ENCODE measurements around the gene FAM163B. TPM values are rescaled to one million over a fixed set of nuclear protein-coding genes. Genes with fewer than 3 reads are reported as not detected.

The FAM163B gene
- polyA plus RNA-seq, 1 of the 3 experiments (the other 2 are of a cell fraction): 0.05 TPM

GRCh38 chr9:133529874-133530273, 79.3 kb downstream of the FAM163B start (continued):
- TF ChIP-seq USF1 (IDR thresholded peaks at IDR 0.05; ENCODE audit: borderline replicate concordance, low read depth) (no peak), CTCF (IDR thresholded peaks at IDR 0.05) (no peak)

DNA sequence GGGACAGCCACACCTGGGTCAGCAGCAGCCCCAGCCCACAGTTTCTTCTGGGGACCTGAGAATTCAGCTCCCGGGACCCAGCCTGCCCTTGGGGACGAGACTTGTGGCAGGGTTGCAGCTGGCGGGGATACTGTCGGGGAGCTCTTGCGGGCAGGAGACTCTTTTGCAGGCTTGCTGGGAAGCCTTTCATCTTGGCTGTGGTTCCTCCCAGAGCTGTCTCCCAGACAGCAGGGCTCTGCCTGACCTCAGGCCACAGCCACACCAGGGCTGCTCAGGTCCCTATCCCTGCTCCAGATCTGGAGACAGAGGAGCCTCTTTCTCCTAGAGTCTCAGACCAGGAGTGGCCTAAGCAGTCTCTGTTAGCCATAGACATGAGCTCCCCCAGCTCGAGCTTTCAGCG, 79.7 kb downstream of the FAM163B start:
- H3K27me3 ChIP-seq (ENCODE audit: insufficient read depth): no peaks in the 10 kb centered on the region

More for the DNA sequence above, 79.7 kb downstream of the FAM163B start:
- Histone ChIP-seq H2AFZ (ENCODE audit: low read depth) (no peak overlapping the region), H3K79me2 (ENCODE audit: insufficient read depth) (no peaks in the 10 kb centered on the region), H3K9ac (no peak overlapping the region), H3K27ac (ENCODE audit: low read depth in 2 of 2, low read length in 1 of 2) (peak overlapping the region in 1 of 2 experiments; percentile 100; a peak in 2 of 4 replicates), H3K4me3 (ENCODE audit: low read depth in 2 of 2, low read length in 1 of 2) (no peak overlapping the region), H3F3A (replicated peaks; ENCODE audit: insufficient read depth) (no peaks in the 10 kb centered on the region), H3K9me3 (no peaks in the 10 kb centered on the region), H3K4me2 (no peak overlapping the region), H3K4me1 (ENCODE audit: control insufficient read depth in 1 of 2, insufficient read depth in 2 of 2, low read depth in 1 of 2, low read length in 1 of 2) (peaks cover 9 to 84% of the 10 kb centered on the region in 2 experiments; a peak in 3 of 4 replicates), H3K9me2 (no peaks in the 10 kb centered on the region), H3K36me3 (replicated peaks in 1 of 2; ENCODE audit: control insufficient read depth in 1 of 2, insufficient read depth in 2 of 2, low read length in 1 of 2) (no peaks in the 10 kb centered on the region), H4K20me1 (ENCODE audit: insufficient read depth) (no peaks in the 10 kb centered on the region)
- 76% methylated on average over 7 of the region's 7 CpGs for WGBS (ENCODE audit: low lambda C conversion rate)
- ChIA-PET POLR2A (interaction anchor here (0.9 to 10.7 kb wide), 6 partner anchors 16 to 208 kb away, joined by 3 to 150 read pairs (median 4); partner anchors contain the start of gene DBH), CTCF (interaction anchor here (0.8 to 5.8 kb wide), 5 partner anchors 14 to 208 kb away, joined by 3 to 51 read pairs (median 4); partner anchors contain the start of genes DBH and SARDH)
- DNase-seq: no peak
- TF ChIP-seq ELF1 (IDR thresholded peaks at IDR 0.05) (no peak), FOSL2 (IDR thresholded peaks at IDR 0.05; ENCODE audit: borderline replicate concordance, low read depth) (no peak), NRF1 (IDR thresholded peaks at IDR 0.05; ENCODE audit: low read depth, low read length) (no peak), GATA2 (CRISPR knock-in tag; IDR thresholded peaks at IDR 0.05) (no peak), RFX5 (IDR thresholded peaks at IDR 0.05; ENCODE audit: low read length) (no peak), USF1 (IDR thresholded peaks at IDR 0.05; ENCODE audit: borderline replicate concordance, low read depth) (no peak), TEAD4 (IDR thresholded peaks at IDR 0.05; ENCODE audit: borderline replicate concordance, insufficient read depth) (no peak), YY1 (IDR thresholded peaks at IDR 0.05; ENCODE audit: low read depth) (no peak), RAD21 (IDR thresholded peaks at IDR 0.05; ENCODE audit: low read length) (no peak), GABPA (IDR thresholded peaks at IDR 0.05; ENCODE audit: low read depth) (no peak), SIN3A (IDR thresholded peaks at IDR 0.05; ENCODE audit: borderline replicate concordance, low read depth, low read length) (no peak), RCOR1 (IDR thresholded peaks at IDR 0.05; ENCODE audit: low read length) (no peak), TCF12 (IDR thresholded peaks at IDR 0.05) (no peak), NFIC (IDR thresholded peaks at IDR 0.05; ENCODE audit: borderline replicate concordance) (no peak), CHD2 (IDR thresholded peaks at IDR 0.05; ENCODE audit: low read length, partially characterized antibody) (no peak)
- TF ChIP-seq, protein P1, sequence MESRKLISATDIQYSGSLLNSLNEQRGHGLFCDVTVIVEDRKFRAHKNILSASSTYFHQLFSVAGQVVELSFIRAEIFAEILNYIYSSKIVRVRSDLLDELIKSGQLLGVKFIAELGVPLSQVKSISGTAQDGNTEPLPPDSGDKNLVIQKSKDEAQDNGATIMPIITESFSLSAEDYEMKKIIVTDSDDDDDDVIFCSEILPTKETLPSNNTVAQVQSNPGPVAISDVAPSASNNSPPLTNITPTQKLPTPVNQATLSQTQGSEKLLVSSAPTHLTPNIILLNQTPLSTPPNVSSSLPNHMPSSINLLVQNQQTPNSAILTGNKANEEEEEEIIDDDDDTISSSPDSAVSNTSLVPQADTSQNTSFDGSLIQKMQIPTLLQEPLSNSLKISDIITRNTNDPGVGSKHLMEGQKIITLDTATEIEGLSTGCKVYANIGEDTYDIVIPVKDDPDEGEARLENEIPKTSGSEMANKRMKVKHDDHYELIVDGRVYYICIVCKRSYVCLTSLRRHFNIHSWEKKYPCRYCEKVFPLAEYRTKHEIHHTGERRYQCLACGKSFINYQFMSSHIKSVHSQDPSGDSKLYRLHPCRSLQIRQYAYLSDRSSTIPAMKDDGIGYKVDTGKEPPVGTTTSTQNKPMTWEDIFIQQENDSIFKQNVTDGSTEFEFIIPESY (IDR thresholded peaks at IDR 0.05; ENCODE audit: borderline replicate concordance, low read depth): no peak
- TF ChIP-seq, protein P2, sequence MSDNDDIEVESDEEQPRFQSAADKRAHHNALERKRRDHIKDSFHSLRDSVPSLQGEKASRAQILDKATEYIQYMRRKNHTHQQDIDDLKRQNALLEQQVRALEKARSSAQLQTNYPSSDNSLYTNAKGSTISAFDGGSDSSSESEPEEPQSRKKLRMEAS (IDR thresholded peaks at IDR 0.05; ENCODE audit: low read depth): no peak

Measured in SK-N-SH (cell line).